Thyroid gland (tissue), 4 donors: ENCODE data around the gene UHMK1.

Experiments used
- CTCF ChIP-seq, 6 experiments: fragments of 200-600 bp in 3 of 6; fragments of 450-650 bp in 3 of 6; sonication (generic) in 3 of 6; IDR thresholded peaks; one replicate each; pipeline ENCODE4 v1.5.1; 2016 to 2019; ENCODE audit warnings: antibody characterized with exemption in 6 of 6, mild to moderate bottlenecking in 2 of 6, inconsistent platforms in 1 of 6, moderate library complexity in 1 of 6
- POLR2A ChIP-seq, 2 donors: fragments of 450-650 bp; IDR thresholded peaks; one replicate each; pipeline ENCODE4 v1.6.1; 2017; ENCODE audit warnings: antibody characterized with exemption in 2 of 2, mild to moderate bottlenecking in 2 of 2, moderate library complexity in 1 of 2

GRCh38 chr1:162527314-162527713 lies 29.7 kb downstream of the UHMK1 start:
- TF ChIP-seq CTCF (IDR thresholded peaks at IDR 0.05): no peak
- TF ChIP-seq POLR2A (IDR thresholded peaks at IDR 0.05): no peak
